H1 (cell line): ENCODE data around the gene LMOD2. TPM values are rescaled to one million over a fixed set of nuclear protein-coding genes. Genes with fewer than 3 reads are reported as not detected.

Experiments used
- CTCF ChIA-PET: fragments of 300-600 bp; sonication (Branson Sonifier 250); formaldehyde crosslinking; loops from one replicate; lab custom pipeline; 2021; ENCODE audit not compliant: partially characterized antibody; lab: Charles Lee
- POLR2A ChIA-PET: fragments of 300-600 bp; sonication (Branson Sonifier 250); formaldehyde crosslinking; loops from one replicate; lab custom pipeline; 2021; ENCODE audit warnings: inconsistent platforms; ENCODE audit not compliant: partially characterized antibody; lab: Charles Lee
- DNase-seq, 2 experiments: peaks; one replicate each; pipeline versions ENCODE4 v3.0.0 to v3.0.0-alpha.2; 2010 to 2022; ENCODE audit warnings: low spot score in 2 of 2, low read depth in 1 of 2, mixed read lengths in 1 of 2
- FAIRE-seq: peaks from 2 replicates; lab custom pipeline; 2011; peaks lifted over from hg19 to GRCh38; lab: Jason Lieb, UNC
- H2AFZ ChIP-seq: 2 replicates; pipeline ENCODE4 v1.8.1; 2012; ENCODE audit warnings: low read length, inconsistent platforms
- H2AK5ac ChIP-seq: 2 replicates; pipeline ENCODE4 v1.6.1; 2013; ENCODE audit warnings: low read depth, low read length
- H2BK120ac ChIP-seq: replicated peaks from 2 replicates; pipeline ENCODE3; 2013; ENCODE audit warnings: low read depth, low read length, inconsistent platforms
- H2BK12ac ChIP-seq: 2 replicates; pipeline ENCODE4 v1.6.1; 2013; ENCODE audit warnings: low read depth, low read length
- H2BK15ac ChIP-seq: 2 replicates; pipeline ENCODE4 v1.6.1; 2013; ENCODE audit warnings: low read length
- H2BK20ac ChIP-seq: 2 replicates; pipeline ENCODE4 v1.6.1; 2013; ENCODE audit warnings: low read length
- H2BK5ac ChIP-seq: 2 replicates; pipeline ENCODE4 v1.6.1; 2013; ENCODE audit warnings: low read depth, low read length
- H3K14ac ChIP-seq: 2 replicates; pipeline ENCODE4 v1.6.1; 2013; ENCODE audit warnings: inconsistent platforms; ENCODE audit not compliant: insufficient read length
- H3K18ac ChIP-seq: 2 replicates; pipeline ENCODE4 v1.6.1; 2013; ENCODE audit warnings: low read length; ENCODE audit errors: extremely low read depth
- H3K23ac ChIP-seq: 2 replicates; pipeline ENCODE4 v1.6.1; 2013; ENCODE audit warnings: inconsistent platforms; ENCODE audit not compliant: insufficient read length
- H3K23me2 ChIP-seq: 2 replicates; pipeline ENCODE4 v1.6.1; 2013; ENCODE audit warnings: low read depth, low read length
- H3K27ac ChIP-seq: 2 replicates; pipeline ENCODE4 v1.6.1; 2011; ENCODE audit warnings: low read depth, low read length, inconsistent platforms
- H3K27me3 ChIP-seq, 4 experiments: replicated peaks in 1 of 4; 1 replicate in 1 of 4; 2 replicates in 3 of 4; pipeline versions ENCODE4 v1.6.1 to v1.8.1; 2011 to 2013; ENCODE audit warnings: low read length in 3 of 4, mild to moderate bottlenecking in 3 of 4, inconsistent platforms in 2 of 4, mixed read lengths in 2 of 4, moderate library complexity in 1 of 4; ENCODE audit not compliant: control insufficient read depth in 3 of 4, insufficient read depth in 3 of 4; ENCODE audit errors: extremely low read depth in 1 of 4
- H3K36me3 ChIP-seq, 4 experiments: 2 replicates each; pipeline versions ENCODE4 v1.6.1 to v1.8.1; 2011 to 2013; ENCODE audit warnings: mild to moderate bottlenecking in 4 of 4, low read length in 3 of 4, moderate library complexity in 2 of 4, control low read depth in 1 of 4, inconsistent platforms in 1 of 4; ENCODE audit not compliant: insufficient read depth in 4 of 4, control insufficient read depth in 2 of 4
- H3K4ac ChIP-seq: replicated peaks from 2 replicates; pipeline ENCODE3; 2013; ENCODE audit warnings: low read length, low read depth, mixed read lengths, inconsistent platforms; ENCODE audit not compliant: insufficient read length
- H3K4me1 ChIP-seq, 4 experiments: replicated peaks in 1 of 4; 1 replicate in 1 of 4; 2 replicates in 3 of 4; pipeline versions ENCODE4 v1.6.1 to v1.8.1; 2011 to 2013; ENCODE audit warnings: low read length in 3 of 4, inconsistent platforms in 2 of 4, mixed read lengths in 1 of 4; ENCODE audit not compliant: insufficient read depth in 4 of 4, control insufficient read depth in 3 of 4
- H3K4me2 ChIP-seq, 2 experiments: 2 replicates each; pipeline versions ENCODE4 v1.6.1 to v1.8.1; 2011 to 2013; ENCODE audit warnings: low read depth in 2 of 2, low read length in 2 of 2, control low read depth in 1 of 2, inconsistent platforms in 1 of 2, mild to moderate bottlenecking in 1 of 2; ENCODE audit not compliant: insufficient read depth in 1 of 2
- H3K4me3 ChIP-seq, 4 experiments: fragments of 200-600, 300-600 bp in 1 of 4; sonication (generic), shearing (Covaris generic), sonication (Bioruptor Twin) in 1 of 4; 2 replicates each; pipeline versions ENCODE4 v1.5.1 to v1.8.1; 2011 to 2016; ENCODE audit warnings: low read length in 4 of 4, low read depth in 3 of 4, control low read depth in 2 of 4, inconsistent platforms in 2 of 4, mild to moderate bottlenecking in 2 of 4, mixed read lengths in 1 of 4, moderate library complexity in 1 of 4; ENCODE audit not compliant: insufficient read depth in 2 of 4; ENCODE audit errors: extremely low read depth in 1 of 4
- H3K56ac ChIP-seq: replicated peaks from 2 replicates; pipeline ENCODE3; 2013; ENCODE audit warnings: low read depth, mild to moderate bottlenecking, mixed read lengths, low read length, inconsistent platforms; ENCODE audit not compliant: insufficient read length
- H3K79me1 ChIP-seq: 2 replicates; pipeline ENCODE4 v1.6.1; 2013; ENCODE audit warnings: low read depth, low read length, control low read depth
- H3K79me2 ChIP-seq, 2 experiments: 2 replicates each; pipeline versions ENCODE4 v1.6.1 to v1.8.1; 2012 to 2013; ENCODE audit warnings: low read length in 2 of 2, mild to moderate bottlenecking in 2 of 2, inconsistent platforms in 1 of 2; ENCODE audit not compliant: insufficient read depth in 2 of 2, control insufficient read depth in 1 of 2
- H3K9ac ChIP-seq, 4 experiments: replicated peaks in 1 of 4; 1 replicate in 1 of 4; 2 replicates in 3 of 4; pipeline versions ENCODE4 v1.6.1 to v1.8.1; 2011 to 2013; ENCODE audit warnings: low read depth in 3 of 4, low read length in 3 of 4, control low read depth in 2 of 4, mild to moderate bottlenecking in 2 of 4, moderate library complexity in 2 of 4, inconsistent platforms in 1 of 4; ENCODE audit errors: extremely low read depth in 1 of 4
- H3K9me3 ChIP-seq, 2 experiments: 2 replicates each; pipeline versions ENCODE4 v1.6.1 to v1.8.1; 2012 to 2013; ENCODE audit warnings: mild to moderate bottlenecking in 2 of 2, moderate library complexity in 2 of 2, control low read depth in 1 of 2, inconsistent platforms in 1 of 2, low read depth in 1 of 2, low read length in 1 of 2, mixed read lengths in 1 of 2; ENCODE audit not compliant: insufficient read depth in 2 of 2
- H4K20me1 ChIP-seq, 2 experiments: replicated peaks in 1 of 2; 2 replicates each; pipeline versions ENCODE3 to v1.8.1; 2011 to 2013; ENCODE audit warnings: inconsistent platforms in 2 of 2, low read length in 2 of 2, mild to moderate bottlenecking in 1 of 2; ENCODE audit not compliant: insufficient read depth in 2 of 2, control insufficient read depth in 1 of 2
- H4K5ac ChIP-seq: 2 replicates; pipeline ENCODE4 v1.6.1; 2013; ENCODE audit warnings: low read length, low read depth, mixed read lengths, inconsistent platforms; ENCODE audit not compliant: insufficient read length
- H4K8ac ChIP-seq: 2 replicates; pipeline ENCODE4 v1.8.0; 2013; ENCODE audit warnings: mild to moderate bottlenecking, moderate library complexity, low read length, inconsistent platforms; ENCODE audit not compliant: insufficient read depth; ENCODE audit errors: extremely low read depth
- H4K91ac ChIP-seq: replicated peaks from 2 replicates; pipeline ENCODE3; 2013; ENCODE audit warnings: low read length, mixed read lengths, inconsistent platforms; ENCODE audit not compliant: insufficient read length
- ASH2L ChIP-seq: fragments of 200-600, 300-600 bp; sonication (generic); IDR thresholded peaks from one replicate; pipeline ENCODE4 v1.7.1; 2017; ENCODE audit warnings: low read length
- EGR1 ChIP-seq: IDR thresholded peaks from 2 replicates; pipeline ENCODE4 v1.6.1; 2011; ENCODE audit warnings: low read depth, low read length, borderline replicate concordance
- EP300 ChIP-seq, 2 experiments: IDR thresholded peaks; 1 replicate in 1 of 2; 2 replicates in 1 of 2; pipeline ENCODE4 v1.6.1; 2011 to 2012; ENCODE audit warnings: low read depth in 2 of 2, low read length in 2 of 2, mild to moderate bottlenecking in 2 of 2, borderline replicate concordance in 1 of 2, inconsistent platforms in 1 of 2, moderate library complexity in 1 of 2
- FOSL1 ChIP-seq: IDR thresholded peaks from 2 replicates; pipeline ENCODE4 v1.6.1; 2011; ENCODE audit warnings: mild to moderate bottlenecking, low read depth, low read length, moderate library complexity; ENCODE audit not compliant: insufficient read depth
- YY1 ChIP-seq: IDR thresholded peaks from 2 replicates; pipeline ENCODE4 v1.6.1; 2011; ENCODE audit warnings: low read depth, mild to moderate bottlenecking, low read length
- WGBS, 2 experiments: shearing (Covaris generic) in 1 of 2; methylation state at CpG; one replicate each; pipeline versions ENCODE4 v1.1.6 to v1.1.7; 2013 to 2015; ENCODE audit warnings: low lambda C conversion rate in 2 of 2, mixed read lengths in 2 of 2, inconsistent platforms in 1 of 2, low coverage in 1 of 2, missing lambda C conversion rate in 1 of 2; ENCODE audit not compliant: insufficient replicate concordance in 2 of 2, insufficient coverage in 1 of 2, insufficient read length in 1 of 2; ENCODE audit errors: extremely low coverage in 1 of 2, missing lambda C conversion rate in 1 of 2; 5-methylcytosine and 5-hydroxymethylcytosine counted together
- polyA plus RNA-seq, 7 experiments: library from polyadenylated mRNA; depleted of rRNA in 3 of 7; stranded (reverse) in 5 of 7; unstranded in 2 of 7; fragments of >200 nt in 5 of 7; fragments of 200-250 nt in 2 of 7; gene quantifications; 1 replicate in 5 of 7; 2 replicates in 1 of 7; 4 replicates in 1 of 7; pipeline versions ENCODE4 v1.2.1 to v1.2.3, GENCODE V29; 2011 to 2013; ENCODE audit warnings: missing spikeins in 2 of 7, mixed read lengths in 2 of 7
- total RNA-seq: library from RNA; stranded (reverse); fragmentation: NEBNext Ultra II Directional; extraction: Animal tissue kit (Norgen Biotek cat#: 25700); gene quantifications from 2 replicates; pipeline ENCODE4 v1.2.1, GENCODE V29; 2021

LMOD2 gene
- total and polyA plus RNA-seq, 2 of the 8 experiments (the other 6 are each of a cell fraction or from before 2014, with no cell fraction given): 0.03 to 0.22 TPM

GRCh38 chr7:123692471-123692877 is 36.8 kb downstream of the LMOD2 start:
- H4K20me1 ChIP-seq: peaks cover 0 to 2% of the 10 kb centered on the region in 2 experiments
- peak in 1 of 2 experiments; percentile 55 for DNase-seq
- H3K9ac ChIP-seq: no peak overlapping the region
- no peaks in the 10 kb centered on the region for H3K9me3 ChIP-seq
- peak overlapping the region; percentile 36 for H2BK5ac ChIP-seq
- no peaks in the 10 kb centered on the region for H3K79me2 ChIP-seq
- H3K36me3 ChIP-seq: peaks cover 0 to 76% (median 13%) of the 10 kb centered on the region in 4 experiments; a peak in 4 of 8 replicates
- H2BK12ac ChIP-seq: 0 out of 2 replicates have a peak overlapping the region, but pooled peaks have one; percentile 13
- no peak overlapping the region for H3K56ac ChIP-seq
- no peak overlapping the region for H3K4ac ChIP-seq
- CTCF ChIA-PET: interaction anchor here (1.2 to 3.0 kb wide), 8 partner anchors 8 to 225 kb away, joined by 3 to 13 read pairs (median 6); partner anchors contain the start of gene WASL
- H3K18ac ChIP-seq: no peak overlapping the region
- H4K91ac ChIP-seq: no peak overlapping the region
- H2BK120ac ChIP-seq: no peak overlapping the region
- no peaks in the 10 kb centered on the region for H3K27me3 ChIP-seq
- no peak overlapping the region for H3K27ac ChIP-seq
- no peaks in the 10 kb centered on the region for H3K79me1 ChIP-seq
- H4K5ac ChIP-seq: no peak overlapping the region
- FAIRE-seq: no peak
- H3K23ac ChIP-seq: no peak overlapping the region
- POLR2A ChIA-PET: interaction anchor here (1.1 to 1.3 kb wide), 3 partner anchors 10 to 56 kb away, joined by 3 to 4 read pairs (median 4); partner anchors contain the start of gene WASL
- TF ChIP-seq EP300 (IDR thresholded peaks at IDR 0.05; ENCODE audit: borderline replicate concordance in 1 of 2, low read depth in 2 of 2, low read length in 2 of 2): 0 out of 3 replicates have a peak, but pooled peaks of 1 of the 2 experiments have one; percentile 7
- TF ChIP-seq ASH2L: no peak
- no peak for TF ChIP-seq YY1
- TF ChIP-seq EGR1: peak; percentile 49; the same call in 1 of the 2 replicates
- no peak for TF ChIP-seq FOSL1
- H3K4me1 ChIP-seq: peaks cover 0 to 3% (median 1%) of the 10 kb centered on the region in 4 experiments; a peak in 3 of 7 replicates
- no peak overlapping the region for H4K8ac ChIP-seq
- H2BK15ac ChIP-seq: no peak overlapping the region; the same call in 1 of the 2 replicates
- no peak overlapping the region for H2AK5ac ChIP-seq
- H2BK20ac ChIP-seq: no peak overlapping the region
- no peak overlapping the region for H3K4me3 ChIP-seq
- H3K14ac ChIP-seq: no peak overlapping the region
- no peaks in the 10 kb centered on the region for H3K23me2 ChIP-seq
- H2AFZ ChIP-seq: no peak overlapping the region
- H3K4me2 ChIP-seq: no peak overlapping the region
- 74% methylated on average over 3 of the region's 6 CpGs; no CpG with 5 or more reads in 1 of the 2 experiments for WGBS, 2 experiments
